ENCODE measurements around the gene SFI1.
"Not testable (repeated sequence)": the region's sequence is repeated elsewhere in the genome, so short reads cannot be mapped to it uniquely, and the experiment has no call there.

The SFI1 gene

DNA sequence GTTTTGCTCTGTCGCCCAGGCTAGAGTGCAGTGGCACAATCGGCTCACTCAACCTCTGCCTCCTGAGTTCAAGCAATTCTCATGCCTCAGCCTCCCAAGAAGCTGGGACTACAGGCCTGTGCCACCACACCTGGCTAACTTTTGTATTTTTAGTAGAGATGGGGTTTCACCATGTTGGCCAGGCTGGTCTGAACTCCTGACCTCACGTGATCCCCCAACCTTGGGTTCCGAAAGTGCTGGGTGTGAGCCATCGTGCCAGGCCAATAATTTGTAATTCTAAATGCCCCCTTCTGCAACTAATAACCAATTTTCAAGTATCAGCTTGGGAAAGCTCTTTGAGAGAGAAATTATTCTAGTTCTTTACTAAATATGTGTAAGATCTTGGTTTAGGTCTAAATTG lies 3.0 kb upstream of the SFI1 start:
- not testable (repeated sequence) for DNase-seq

DNA sequence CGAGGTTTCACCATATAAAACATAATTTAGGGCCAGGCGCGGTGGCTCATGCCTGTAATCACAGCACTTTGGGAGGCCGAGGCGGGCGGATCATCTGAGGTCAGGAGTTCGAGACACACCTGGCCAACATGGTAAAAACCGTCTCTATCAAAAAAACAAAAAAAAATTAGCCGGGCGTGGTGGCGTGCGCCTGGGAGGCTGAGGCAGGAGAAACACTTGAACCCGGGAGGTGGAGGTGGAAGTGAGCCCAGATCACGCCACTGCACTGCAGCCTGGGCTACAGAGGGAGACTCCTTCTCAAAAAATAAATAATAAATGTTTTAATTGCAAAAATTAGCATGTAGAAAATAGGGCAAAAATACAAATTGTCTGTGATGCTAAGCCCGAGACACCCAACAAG lies 993 bp upstream of the SFI1 start:
- DNase-seq = no peak

DNA sequence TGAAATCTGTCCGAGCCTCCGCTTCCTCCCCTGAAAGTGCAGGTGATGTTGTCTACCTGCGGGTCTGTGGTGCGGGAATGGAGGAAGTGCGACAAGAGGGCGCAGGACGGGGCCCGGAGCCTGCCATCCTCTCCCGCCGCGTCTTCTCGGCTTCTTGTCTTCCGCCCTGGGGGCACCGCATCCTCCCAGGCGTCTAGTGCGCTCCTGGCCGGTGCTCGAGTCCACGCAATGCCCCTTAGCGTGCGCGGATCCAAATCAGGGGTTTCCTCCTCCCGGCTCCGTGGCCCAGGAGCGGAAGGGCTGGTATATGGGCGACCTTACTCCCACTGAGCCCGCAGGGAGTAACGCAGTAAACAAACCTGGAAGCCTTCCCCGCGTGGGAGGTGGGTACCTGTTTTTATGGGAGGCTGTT lies 405 bp downstream of the SFI1 start:
- no peak for DNase-seq

DNA sequence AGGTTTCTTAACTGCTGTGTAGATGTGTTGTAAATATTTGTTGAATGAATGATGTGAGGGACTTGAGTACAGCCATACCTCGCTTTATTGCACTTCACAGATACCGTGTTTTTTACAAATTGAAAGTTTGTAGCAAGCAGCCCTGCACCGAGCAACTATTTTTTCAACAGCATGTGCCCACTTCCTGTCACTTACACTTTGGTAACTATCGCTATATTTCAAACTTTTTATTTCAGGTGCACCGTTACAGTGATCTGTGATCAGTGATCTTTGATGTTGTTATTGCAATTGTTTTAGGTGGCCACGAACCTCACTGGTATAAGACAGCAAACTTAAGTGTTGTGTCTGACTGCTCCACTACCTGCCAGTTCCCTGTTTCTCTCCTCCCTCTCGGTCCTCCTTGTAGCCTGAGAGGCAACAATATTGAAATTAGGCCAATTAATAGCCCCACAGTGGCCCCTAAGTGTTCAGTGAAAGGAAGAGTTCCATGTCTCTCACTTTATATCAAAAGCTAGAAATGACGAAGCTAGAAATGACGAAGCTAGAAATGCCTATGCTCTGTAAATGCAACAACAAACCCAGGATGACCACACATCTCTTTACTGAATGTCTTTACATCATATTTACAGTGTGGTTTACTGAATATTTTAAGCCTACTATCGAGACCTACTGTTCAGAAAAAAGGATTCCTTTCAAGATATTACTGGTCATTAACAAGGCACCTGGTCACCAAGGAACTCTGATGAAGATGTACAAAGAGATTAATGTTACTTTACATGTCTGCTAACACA lies 1.0 kb downstream of the SFI1 start:
- no peak for DNase-seq

DNA sequence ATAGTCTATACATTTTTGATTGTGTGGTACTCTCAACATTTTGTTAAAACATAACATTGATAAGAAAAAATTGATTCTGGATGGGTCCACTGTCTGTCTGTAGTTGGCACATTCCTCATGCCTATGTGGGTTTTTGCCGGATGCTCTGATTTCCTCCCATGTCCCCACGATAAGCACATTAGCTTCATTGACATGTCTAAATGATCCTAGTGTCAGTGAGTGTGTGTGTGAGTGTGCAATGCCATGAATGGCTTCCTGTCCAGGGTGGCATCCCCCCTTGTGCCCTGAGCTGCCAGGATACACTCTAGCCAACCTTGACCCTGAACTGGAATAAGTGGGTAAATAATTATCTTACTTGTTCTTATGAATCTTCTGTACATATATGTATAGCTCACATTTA lies 5.4 kb downstream of the SFI1 start:
- DNase-seq = no peak

DNA sequence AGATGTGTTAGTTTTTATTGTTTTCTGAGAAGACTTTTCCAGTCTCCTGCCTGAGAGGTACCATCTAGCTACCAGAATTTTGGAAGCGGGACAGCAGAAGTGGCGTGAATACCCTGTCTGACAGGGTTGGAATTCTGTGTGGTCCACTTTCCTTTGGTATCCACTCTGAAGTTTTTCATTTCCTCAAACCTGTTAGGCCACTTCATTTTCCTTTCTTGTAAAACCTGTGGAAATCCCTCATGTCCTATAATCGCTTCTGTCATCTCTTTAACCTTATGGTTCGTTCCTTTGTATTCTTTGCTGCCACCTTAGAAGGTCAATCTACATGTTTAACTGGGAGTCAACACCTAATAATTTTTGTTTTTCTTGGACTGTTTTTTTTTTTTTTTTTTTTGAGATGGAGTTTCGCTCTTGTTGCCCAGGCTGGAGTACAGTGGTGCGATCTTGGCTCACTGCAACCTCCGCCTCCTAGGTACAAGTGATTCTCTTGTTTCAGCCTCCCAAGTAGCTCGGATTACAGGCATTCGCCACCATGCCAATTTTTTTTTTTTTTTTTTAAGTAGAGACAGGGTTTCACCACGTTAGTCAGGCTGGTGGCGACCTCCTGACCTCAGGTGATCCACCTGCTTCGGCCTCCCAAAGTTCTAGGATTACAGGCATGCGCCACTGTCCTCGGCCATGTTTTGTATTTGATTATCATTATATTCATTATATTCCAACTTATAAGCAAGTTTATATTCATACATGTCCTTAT lies 7.1 kb downstream of the SFI1 start:
- DNase-seq = no peak

DNA sequence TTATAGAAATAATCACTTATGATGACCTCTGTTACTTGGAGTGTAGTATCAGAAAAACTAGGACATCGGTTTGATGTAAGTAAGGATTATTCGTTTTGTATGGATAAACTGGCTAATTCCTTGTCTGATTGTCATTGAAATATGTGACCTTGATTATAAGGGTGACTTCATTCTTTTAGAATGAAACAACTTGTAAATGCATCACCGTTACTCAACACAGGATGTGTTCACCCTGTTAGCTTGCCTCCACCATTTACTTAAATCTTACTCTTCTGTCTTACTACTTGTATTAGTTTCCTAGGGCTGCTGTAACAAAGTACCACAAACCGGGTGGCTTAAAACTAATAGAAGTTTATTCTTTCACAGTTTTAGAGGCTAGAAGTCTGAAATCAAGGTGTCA lies 7.9 kb downstream of the SFI1 start:
- no peak for DNase-seq

DNA sequence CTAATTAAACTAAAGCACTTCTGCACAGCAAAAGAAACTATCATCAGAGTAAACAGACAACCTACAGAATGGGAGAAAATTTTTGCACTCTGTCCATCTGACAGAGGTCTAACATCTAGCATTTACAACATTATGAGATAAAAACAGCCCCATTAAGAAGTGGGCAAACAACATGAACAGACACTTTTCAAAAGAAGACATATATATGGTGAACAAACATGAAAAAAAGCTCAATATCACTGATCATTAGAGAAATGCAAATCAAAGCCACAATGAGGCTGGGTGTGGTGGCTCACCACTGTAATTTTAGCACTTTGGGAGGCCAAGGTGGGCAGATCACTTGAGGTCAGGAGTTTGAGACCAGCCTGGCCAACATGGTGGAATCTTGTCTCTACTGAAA lies 11.2 kb downstream of the SFI1 start:
- not testable (repeated sequence) for DNase-seq

DNA sequence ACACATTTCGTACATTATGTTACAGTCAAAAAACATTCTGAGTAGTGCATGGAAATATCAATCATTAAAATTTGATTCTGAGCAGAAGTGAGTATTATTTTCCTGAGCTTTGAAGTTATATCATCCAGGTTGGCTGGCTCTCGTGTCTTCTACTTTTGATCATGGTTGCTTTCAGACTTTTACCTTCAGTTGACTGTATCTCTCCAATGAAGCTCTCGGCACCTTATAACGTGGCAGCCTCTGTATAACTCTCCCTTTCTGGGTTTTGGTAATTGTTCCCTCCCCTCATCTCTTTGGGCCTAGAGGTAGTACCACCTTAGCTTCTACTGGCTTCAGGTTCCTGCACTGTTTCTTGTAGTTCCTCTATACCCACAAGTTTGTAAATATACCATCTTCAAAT lies 12.2 kb downstream of the SFI1 start:
- no peak for DNase-seq

DNA sequence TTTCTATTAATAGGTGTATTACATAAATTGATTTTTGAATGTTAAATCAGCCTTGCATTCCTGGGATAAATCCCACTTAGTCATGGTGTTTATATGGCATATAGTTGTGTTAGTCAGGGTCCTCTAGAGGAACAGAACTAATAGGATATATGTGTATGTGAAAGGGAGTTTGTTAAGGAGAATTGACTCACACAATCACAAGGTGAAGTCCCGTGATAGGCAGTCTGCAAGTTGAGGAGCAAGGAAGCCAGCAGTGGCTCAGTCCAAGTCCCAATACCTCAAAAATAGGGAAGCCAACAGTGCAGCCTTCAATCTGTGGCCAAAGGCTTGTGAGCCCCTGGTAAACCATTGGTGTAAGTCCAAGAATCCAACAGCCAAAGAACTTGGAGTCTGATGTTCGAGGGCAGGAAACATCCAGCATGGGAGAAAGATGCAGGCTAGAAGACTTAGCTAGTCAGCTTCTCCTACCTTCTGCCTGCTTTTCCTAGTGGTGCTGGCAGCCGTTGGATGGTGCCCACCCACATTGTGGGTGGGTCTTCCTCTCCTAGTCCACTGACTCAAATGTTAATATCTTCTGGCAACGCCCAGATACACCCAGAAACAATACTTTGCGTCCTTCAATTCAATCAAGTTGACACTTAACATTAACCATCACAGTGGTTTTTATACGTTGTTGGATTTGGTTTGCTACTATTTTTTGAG lies 12.9 kb downstream of the SFI1 start:
- DNase-seq = no peak

DNA sequence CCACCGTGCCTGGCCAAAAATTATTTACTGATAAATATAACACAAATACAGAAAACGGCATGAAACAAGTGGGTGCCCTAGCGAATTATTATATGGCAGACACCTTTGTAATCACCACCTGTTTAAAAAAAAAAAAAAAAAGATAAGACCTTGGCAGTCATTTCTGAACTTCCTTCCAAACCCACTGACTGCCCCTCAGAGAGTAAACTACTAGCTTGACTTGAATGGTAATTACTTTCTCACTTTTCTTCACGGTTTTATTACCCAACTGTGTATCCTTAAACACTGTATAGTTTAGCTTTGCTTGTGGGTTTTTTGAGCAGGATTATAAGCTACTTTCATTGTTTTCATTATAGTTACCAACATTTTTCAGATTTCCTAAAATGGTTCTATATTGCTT lies 23.7 kb downstream of the SFI1 start:
- DNase-seq = no peak

DNA sequence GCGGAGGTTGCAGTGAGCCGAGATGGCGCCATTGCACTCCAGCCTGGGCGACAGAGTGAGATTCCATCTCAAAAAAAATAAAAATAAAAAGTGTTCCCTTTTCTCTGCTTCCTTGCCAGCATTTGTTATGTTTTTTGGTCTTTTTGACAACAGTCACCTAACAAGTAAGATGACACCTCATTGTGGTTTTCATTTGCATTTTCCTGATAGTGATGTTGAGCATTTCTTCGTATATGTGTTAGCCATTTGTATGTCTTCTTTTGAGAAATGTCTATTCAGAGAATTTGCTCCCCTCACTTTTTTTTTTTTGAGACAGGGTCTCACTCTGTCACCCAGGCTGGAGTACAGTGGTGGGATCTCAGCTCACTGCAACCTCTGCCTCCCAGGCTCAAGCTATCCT lies 27.8 kb downstream of the SFI1 start:
- not testable (repeated sequence) for DNase-seq

DNA sequence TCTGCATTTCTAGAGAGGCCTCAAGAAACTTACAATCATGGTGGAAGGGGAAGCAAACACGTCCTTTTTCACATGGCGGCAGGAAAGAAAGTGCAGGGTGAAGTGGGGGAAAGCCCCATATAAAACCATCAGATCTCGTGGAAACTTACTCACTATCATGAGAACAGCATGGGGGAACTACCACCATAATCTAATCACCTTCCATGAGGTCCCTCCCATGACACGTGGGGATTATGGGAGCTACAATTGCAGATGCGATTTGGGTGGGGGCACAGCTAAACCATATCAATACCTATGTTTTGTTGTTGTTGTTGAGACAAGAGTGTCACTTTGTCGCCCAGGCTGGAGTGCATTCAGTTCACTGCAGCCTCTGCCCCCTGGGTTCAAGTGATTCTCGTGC lies 29.9 kb downstream of the SFI1 start:
- no peak for DNase-seq

DNA sequence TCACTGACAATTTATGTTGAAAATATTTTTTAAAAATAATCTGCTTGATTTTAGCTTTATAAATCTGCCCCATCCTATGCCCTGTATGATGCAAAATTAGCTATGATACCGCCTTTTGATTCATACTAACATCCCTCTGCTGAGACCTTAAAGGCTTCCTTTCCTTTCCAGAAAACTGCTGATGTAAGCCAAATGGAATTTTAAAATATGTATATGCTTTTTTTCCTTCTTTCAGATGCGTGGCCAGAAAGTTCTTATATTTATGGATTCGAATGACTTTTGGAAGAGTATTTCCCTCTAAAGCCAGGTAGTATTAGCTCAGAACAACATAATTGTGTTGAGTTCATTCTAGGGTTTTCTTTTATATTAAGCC lies 34.5 kb downstream of the SFI1 start:
- no peak for DNase-seq

DNA sequence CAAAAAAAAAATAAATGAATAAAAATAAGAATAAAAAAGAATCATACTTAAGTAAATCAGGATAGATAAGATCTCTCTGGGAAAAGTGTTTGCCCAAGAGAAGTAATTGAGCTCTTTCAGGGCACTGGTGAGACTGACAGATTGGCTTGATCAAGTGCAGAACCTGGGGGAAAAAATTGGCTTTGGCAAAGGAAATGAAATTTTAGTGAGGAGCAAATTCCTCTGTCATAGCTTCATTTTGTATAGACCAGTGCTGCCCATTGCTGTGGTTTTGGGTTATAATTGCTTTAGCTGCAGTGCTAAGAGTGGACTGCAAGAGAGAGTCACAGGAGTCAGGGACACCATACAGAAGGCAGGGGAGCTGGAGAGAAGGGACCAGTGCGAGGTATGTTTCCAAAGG lies 35.7 kb downstream of the SFI1 start:
- DNase-seq = no peak

DNA sequence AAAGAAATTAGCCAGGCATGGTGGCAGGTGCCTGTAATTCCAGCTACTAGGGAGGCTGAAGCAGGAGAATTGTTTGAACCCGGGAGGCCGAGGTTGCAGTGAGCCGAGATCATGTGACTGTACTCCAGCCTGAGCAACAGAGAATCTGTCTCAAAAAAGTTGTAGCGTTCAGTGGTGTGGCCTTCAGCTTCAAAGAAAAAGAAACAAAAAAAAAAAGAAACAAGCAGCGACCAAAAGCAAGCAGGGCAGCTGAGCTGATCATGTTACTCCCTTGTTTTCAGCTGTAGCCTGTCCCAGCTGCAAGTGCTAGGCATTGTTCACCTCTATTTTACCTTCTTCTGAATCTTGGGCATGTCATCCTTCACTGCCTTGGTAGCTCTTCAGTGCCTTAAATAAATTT lies 37.0 kb downstream of the SFI1 start:
- no peak for DNase-seq

DNA sequence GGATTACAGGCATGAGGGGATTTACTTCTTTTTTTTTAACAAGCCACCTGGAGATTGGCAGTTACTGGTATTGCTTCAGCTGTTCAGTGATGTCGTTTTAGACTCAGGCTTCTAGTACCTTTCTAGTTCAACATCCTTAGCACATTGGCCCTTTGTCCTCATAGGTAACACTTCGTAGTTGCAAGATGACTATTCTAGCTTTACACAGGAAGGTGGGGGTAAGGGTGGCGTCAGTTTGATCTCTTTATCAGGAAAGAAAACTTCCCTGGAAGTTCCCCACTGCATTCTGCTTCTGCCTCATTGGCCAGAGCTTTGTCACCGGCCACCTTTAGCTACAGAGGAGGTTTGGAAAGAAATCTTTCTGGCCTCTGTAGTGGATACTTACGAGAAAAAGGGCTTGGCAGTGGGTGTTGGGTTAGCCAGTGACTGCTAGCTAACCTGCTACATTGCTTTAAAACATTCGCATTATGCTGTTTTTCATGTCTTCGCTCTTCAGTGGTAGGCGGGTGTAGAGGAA lies 40.7 kb downstream of the SFI1 start:
- no peak for DNase-seq

DNA sequence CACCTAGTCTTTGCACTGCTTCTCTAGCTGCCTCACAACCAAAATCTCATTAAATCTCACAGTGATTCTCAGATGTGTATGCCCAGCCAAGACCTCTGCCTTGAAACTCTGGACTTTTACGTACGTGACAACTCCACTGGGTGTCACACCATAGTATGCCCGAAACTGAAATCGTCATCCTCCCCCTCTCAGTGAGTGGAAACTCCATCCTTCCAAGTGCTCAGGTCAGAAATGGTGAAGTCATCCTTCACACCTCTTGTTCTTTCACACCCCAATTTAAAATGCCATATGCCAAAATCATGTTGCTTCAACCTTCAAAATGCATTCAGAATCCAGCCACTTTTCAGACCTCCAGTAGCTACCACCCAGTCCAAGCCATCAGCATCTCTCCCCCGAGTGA lies 42.5 kb downstream of the SFI1 start:
- no peak for DNase-seq

DNA sequence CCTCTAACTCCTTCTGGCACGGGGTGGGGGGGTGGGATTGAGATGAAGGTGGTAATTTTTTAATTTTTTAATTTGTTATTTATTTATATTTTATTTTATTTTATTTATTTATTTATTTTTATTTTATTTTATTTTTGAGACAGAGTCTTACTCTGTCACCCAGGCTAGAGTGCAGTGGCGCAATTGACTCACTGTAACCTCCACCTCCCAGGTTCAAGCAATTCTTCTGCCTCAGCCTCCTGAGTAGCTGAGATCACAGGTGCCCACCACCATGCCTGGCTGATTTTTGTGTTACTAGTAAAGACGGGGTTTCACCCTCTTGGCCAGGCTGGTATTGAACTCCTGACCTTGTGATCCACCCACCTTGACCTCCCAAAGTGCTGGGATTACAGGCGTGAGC lies 43.8 kb downstream of the SFI1 start:
- not testable (repeated sequence) for DNase-seq

DNA sequence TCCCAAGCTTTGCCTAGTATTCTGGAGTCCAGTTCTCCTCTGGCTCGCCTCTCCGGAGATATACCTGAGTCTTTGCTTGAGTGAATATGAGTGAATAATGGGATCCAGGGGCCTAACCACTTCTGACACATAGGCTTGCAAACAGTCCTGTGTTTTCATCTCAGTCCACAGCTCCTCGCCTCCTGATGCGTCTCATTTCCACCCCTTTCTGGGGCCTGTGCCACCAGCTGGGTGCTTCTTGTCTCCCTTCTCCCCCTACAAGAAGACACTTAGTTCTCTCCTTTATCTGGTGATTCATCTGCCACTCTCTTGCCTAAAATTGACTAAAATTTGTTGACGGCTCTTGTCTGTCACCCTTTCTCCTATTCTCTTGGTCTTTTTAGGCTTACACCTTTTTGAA lies 44.6 kb downstream of the SFI1 start:
- DNase-seq = no peak

DNA sequence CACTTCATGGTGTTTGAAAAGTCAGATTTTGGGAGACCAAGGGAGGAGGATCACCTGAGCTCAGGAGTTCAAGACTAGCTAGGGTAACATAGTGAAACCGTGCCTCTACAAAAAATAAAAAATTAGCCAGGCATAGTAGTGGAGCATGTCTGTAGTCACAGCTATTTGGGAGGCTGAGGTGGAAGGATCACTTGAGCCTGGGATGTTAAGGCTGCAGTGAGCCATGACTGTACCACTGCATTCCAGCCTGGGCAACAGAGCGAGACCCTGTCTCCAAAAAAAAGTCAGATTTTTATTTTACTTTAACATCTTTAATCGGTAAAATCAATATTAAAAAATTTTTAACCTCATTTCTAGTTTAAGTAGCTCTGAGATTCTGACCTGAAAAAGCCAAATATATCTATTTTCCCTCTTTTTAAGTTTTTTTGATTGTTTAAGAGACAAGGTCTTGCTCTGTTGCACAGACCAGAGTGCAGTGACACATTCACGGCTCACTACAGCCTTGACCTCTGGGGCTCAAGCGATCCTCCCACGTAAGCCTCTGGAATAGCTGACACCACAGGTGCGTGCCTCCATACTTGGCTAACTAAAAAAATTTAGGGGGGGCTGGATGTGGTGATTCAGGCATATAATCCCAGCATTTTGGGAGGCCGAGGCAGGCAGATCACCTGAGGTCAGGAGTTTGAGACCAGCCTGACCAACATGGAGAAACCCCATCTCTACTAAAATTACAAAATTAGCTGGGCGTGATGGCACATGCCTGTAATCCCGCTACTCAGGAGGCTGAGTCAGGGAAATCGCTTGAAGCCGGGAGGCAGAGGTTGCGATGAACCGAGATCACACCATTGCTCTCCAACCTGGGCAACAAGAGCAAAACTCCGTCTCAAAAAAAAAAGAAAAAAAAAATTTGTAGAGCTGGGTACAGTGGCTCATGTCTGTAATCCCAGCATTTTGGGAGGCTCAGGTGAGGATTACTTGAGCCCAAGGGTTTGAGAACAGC lies 48.4 kb downstream of the SFI1 start:
- no peak for DNase-seq

DNA sequence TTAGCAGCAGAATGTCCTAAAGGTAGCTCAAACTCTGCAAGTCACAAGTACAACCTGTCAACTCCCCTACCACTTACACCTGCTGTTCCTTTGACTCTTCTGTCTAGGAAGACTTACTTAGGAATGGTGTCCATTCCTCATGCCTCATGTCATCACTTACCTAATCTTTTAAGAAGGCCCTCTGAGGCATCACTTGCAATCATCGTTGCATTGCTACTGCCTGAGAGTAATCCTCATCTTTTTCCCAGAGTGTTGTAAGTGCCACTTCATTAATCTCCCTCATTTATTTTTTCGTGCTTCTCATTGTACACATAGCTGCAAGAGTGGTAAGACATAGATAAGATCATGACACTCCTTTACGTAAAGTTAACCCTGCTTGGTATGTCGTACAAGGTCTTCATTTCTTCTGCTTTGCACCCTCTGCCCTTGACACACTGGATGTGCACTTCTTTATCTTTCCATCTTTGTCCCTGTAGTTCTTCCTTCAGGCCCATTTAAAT lies 54.6 kb downstream of the SFI1 start:
- DNase-seq = no peak
